Measurements from ENCODE around the gene CREB3L2. TPM values are rescaled to one million over a fixed set of nuclear protein-coding genes. Genes with fewer than 3 reads are reported as not detected.

CREB3L2 gene
- total and polyA plus RNA-seq, 2 of the 13 experiments (the other 11 are each of a cell fraction or from before 2014, with no cell fraction given) = 22.1 to 41.1 TPM

DNA sequence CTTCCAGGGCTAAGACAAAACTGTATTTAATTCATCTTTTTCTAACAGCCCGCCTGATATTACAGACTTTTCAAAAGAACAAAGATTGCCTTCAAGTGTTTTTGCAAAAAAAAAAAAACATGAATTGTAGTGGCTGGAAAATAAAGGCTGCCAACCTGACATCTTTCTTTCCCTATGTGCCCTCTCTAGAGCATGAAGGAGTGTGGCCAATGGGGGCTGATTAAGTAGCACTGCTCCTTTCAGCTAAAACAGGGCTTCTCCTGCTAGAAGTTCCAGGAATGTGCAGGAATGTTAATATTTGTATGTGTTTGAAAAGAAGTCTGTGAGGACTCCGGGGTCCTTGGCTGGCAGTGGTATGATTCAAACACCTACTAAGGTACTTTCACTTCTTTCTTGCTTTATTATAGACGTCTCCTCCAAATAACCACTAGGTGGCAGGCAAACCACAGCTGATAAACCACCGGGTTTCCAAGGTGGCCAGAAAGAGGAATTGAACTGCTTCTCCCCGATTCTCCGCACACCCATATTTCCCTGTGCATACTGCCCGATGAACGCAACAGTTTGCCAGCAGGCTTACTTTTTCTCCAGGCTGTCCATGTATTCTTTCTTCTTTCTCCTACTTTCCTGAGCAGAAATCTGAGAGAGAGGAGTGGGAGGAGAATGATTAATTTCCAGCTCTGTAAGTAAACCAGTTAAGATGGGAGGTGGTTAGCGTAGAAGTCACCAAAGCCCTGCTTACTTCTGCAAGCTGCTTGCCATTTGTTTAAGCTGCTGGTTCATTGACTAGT lies 98.3 kb downstream of the CREB3L2 start (continued):
- no peak for TF ChIP-seq ZBED4 (CRISPR knock-in tag; IDR thresholded peaks at IDR 0.05; ENCODE audit: borderline replicate concordance)
- TF ChIP-seq LCORL (IDR thresholded peaks at IDR 0.05) = no peak
- 0 out of 2 replicates have a peak, but pooled peaks have one; percentile 4 for TF ChIP-seq LCORL (CRISPR knock-in tag; IDR thresholded peaks at IDR 0.05)
- TF ChIP-seq RAD21 (CRISPR knock-in tag; IDR thresholded peaks at IDR 0.05) = peak; percentile 72
- TF ChIP-seq GATAD2A (CRISPR knock-in tag; IDR thresholded peaks at IDR 0.05) = 0 out of 2 replicates have a peak, but pooled peaks have one; percentile 15
- TF ChIP-seq ZBTB38 (CRISPR knock-in tag; IDR thresholded peaks at IDR 0.05) = peak; percentile 67
- TF ChIP-seq HNF4G (IDR thresholded peaks at IDR 0.05; ENCODE audit: borderline replicate concordance, low read depth, low read length) = no peak
- TF ChIP-seq HNF4G (CRISPR knock-in tag; IDR thresholded peaks at IDR 0.05; ENCODE audit: borderline replicate concordance, low read depth) = no peak
- TF ChIP-seq MXI1 (IDR thresholded peaks at IDR 0.05; ENCODE audit: borderline replicate concordance, low read depth, low read length) = 0 out of 3 replicates have a peak, but pooled peaks have one; percentile 30
- peak; percentile 94 for TF ChIP-seq STAG1 (CRISPR knock-in tag; IDR thresholded peaks at IDR 0.05)
- peak; percentile 92 for TF ChIP-seq ZKSCAN1 (IDR thresholded peaks at IDR 0.05; ENCODE audit: low read length)
